GM12872 (cell line): Measurements from ENCODE around the gene RIPOR1.

Experiments used
- CTCF ChIP-seq: IDR thresholded peaks from 3 replicates; pipeline ENCODE4 v1.5.1; 2011; ENCODE audit warnings: low read depth, mild to moderate bottlenecking, low read length, moderate library complexity; ENCODE audit not compliant: insufficient read depth

The RIPOR1 gene

DNA sequence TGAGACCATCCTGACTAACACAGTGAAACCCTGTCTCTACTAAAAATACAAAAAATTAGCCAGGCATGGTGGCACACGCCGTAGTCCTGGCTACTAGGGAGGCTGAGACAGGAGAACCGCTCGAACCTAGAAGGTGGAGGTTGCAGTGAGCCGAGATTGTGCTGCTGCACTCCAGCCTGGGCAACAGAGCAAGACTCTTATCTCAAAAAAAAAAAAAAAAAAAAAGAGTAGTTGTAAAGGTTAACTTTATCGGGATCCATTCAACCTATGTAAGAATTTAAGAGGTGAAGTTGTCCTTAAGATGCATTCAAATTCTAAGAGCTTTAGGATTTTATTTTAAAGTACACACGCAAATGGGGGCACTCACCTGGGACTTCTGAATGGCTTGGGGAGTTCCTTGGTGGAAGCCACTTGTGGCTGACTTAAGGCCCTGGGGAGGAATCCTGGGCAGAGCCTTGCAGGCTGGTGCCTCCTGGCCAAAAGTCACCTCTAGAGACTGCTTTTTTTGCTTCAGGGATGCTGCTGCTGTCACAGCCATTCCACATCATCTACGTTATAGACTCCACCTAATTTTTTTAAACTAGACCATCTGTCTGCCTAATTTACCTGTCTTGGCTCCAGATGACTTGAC, 37.0 kb downstream of the RIPOR1 start:
- TF ChIP-seq CTCF, result no peak

GRCh38 chr16:67571464-67571863, 42.8 kb downstream of the RIPOR1 start:
- TF ChIP-seq CTCF, result no peak

DNA sequence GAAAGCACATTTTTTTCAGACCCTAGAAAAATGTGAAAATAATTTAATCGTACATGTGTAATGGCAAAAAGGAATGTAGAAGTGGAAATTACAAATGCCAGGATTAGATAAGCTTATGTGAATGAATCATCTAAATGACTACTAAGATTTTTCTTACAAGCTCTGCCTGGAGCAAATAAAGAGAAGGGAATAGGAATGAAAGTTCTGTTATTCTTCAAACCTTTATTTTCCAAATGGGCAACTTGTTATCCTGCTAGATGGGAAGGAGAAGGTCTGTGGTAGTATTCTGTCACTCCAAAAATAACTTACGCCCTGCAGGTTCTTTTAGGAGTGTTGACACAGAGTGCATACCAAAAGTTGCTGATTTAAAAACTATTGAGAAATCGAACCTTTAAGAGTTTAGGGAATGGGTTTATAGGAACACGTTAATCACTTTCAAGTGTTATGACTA, 43.4 kb downstream of the RIPOR1 start:
- TF ChIP-seq CTCF, result no peak

GRCh38 chr16:67579686-67580085, 51.1 kb downstream of the RIPOR1 start:
- no peak for TF ChIP-seq CTCF

- no peak for TF ChIP-seq CTCF
Measured at GRCh38 chr16:67580202-67580601, 51.6 kb downstream of the RIPOR1 start.

- no peak for TF ChIP-seq CTCF
Measured at GRCh38 chr16:67593288-67593687, 64.7 kb downstream of the RIPOR1 start.

- TF ChIP-seq CTCF, result no peak
Measured at GRCh38 chr16:67593701-67594100, 65.1 kb downstream of the RIPOR1 start.
